ENCODE results near the gene SLC25A19. TPM values are rescaled to one million over a fixed set of nuclear protein-coding genes. Genes with fewer than 3 reads are reported as not detected.

SLC25A19 gene
- total and polyA plus RNA-seq, 2 donors (not counting 1 experiment from before 2014, with no cell fraction given) = 5.1 to 9.7 TPM

GRCh38 chr17:75315541-75316243 is 26.5 kb upstream of the SLC25A19 start:
- H3K9me3 ChIP-seq (ENCODE audit: control insufficient read depth, insufficient read depth, low read depth, low read length) = no peaks in the 10 kb centered on the region
- no peaks in the 10 kb centered on the region for H4K20me1 ChIP-seq (ENCODE audit: control insufficient read depth, extremely low read depth, insufficient read depth, low read length)
- no peak overlapping the region for H2AFZ ChIP-seq (ENCODE audit: low read length)
- no peak overlapping the region for H3K4me3 ChIP-seq (replicated peaks in 1 of 4; ENCODE audit: control extremely low read depth in 1 of 4, insufficient read depth in 1 of 4, low read depth in 3 of 4, low read length in 4 of 4)
- H3K27ac ChIP-seq (ENCODE audit: insufficient read depth, low read length) = no peak overlapping the region
- peak in 1 of 2 donors; percentile 67 for DNase-seq (ENCODE audit: low read depth in 2 of 2)
- H3K9ac ChIP-seq (ENCODE audit: insufficient read depth, low read length) = peak overlapping the region; percentile 16
- H3K4me2 ChIP-seq (ENCODE audit: extremely low read depth, insufficient read depth, low read length) = peak overlapping the region; percentile 13
- H3K27me3 ChIP-seq (ENCODE audit: control insufficient read depth, insufficient read depth, low read length) = no peaks in the 10 kb centered on the region
- peaks cover 9% of the 10 kb centered on the region for H3K36me3 ChIP-seq (ENCODE audit: control insufficient read depth, insufficient read depth, low read length)
- H3K79me2 ChIP-seq (ENCODE audit: control insufficient read depth, insufficient read depth, low read length) = no peaks in the 10 kb centered on the region
- TF ChIP-seq CTCF (conservative IDR thresholded peaks at IDR 0.05 in 1 of 2, IDR thresholded peaks at IDR 0.05 in 1 of 2; ENCODE audit: low read depth in 1 of 2, low read length in 2 of 2) = no peak
- TF ChIP-seq EZH2 (IDR thresholded peaks at IDR 0.05; ENCODE audit: low read length, missing control alignments) = no peak
- H3K4me1 ChIP-seq (ENCODE audit: control insufficient read depth, extremely low read depth, insufficient read depth, low read length) = peaks cover 8% of the 10 kb centered on the region

- no peaks in the 10 kb centered on the region for H3K9me3 ChIP-seq (ENCODE audit: control insufficient read depth, insufficient read depth, low read depth, low read length)
- H3K4me2 ChIP-seq (ENCODE audit: extremely low read depth, insufficient read depth, low read length) = no peak overlapping the region
- no peaks in the 10 kb centered on the region for H3K27me3 ChIP-seq (ENCODE audit: control insufficient read depth, insufficient read depth, low read length)
- no peak for DNase-seq (ENCODE audit: low read depth in 2 of 2)
- peaks cover 8% of the 10 kb centered on the region for H3K4me1 ChIP-seq (ENCODE audit: control insufficient read depth, extremely low read depth, insufficient read depth, low read length)
- H3K4me3 ChIP-seq (replicated peaks in 1 of 4; ENCODE audit: control extremely low read depth in 1 of 4, insufficient read depth in 1 of 4, low read depth in 3 of 4, low read length in 4 of 4) = no peak overlapping the region
- peaks cover 6% of the 10 kb centered on the region for H3K36me3 ChIP-seq (ENCODE audit: control insufficient read depth, insufficient read depth, low read length)
- H3K79me2 ChIP-seq (ENCODE audit: control insufficient read depth, insufficient read depth, low read length) = no peaks in the 10 kb centered on the region
- no peak overlapping the region for H3K9ac ChIP-seq (ENCODE audit: insufficient read depth, low read length)
- no peaks in the 10 kb centered on the region for H4K20me1 ChIP-seq (ENCODE audit: control insufficient read depth, extremely low read depth, insufficient read depth, low read length)
- no peak overlapping the region for H2AFZ ChIP-seq (ENCODE audit: low read length)
- TF ChIP-seq CTCF (conservative IDR thresholded peaks at IDR 0.05 in 1 of 2, IDR thresholded peaks at IDR 0.05 in 1 of 2; ENCODE audit: low read depth in 1 of 2, low read length in 2 of 2) (no peak), EZH2 (IDR thresholded peaks at IDR 0.05; ENCODE audit: low read length, missing control alignments) (no peak)
- no peak overlapping the region for H3K27ac ChIP-seq (ENCODE audit: insufficient read depth, low read length)
These were observed 24.8 kb upstream of the SLC25A19 start for GRCh38 chr17:75313941-75314551.

- Histone ChIP-seq H3K4me1 (ENCODE audit: control insufficient read depth, extremely low read depth, insufficient read depth, low read length) (no peaks in the 10 kb centered on the region), H3K36me3 (ENCODE audit: control insufficient read depth, insufficient read depth, low read length) (no peaks in the 10 kb centered on the region), H3K4me3 (replicated peaks in 1 of 4; ENCODE audit: control extremely low read depth in 1 of 4, insufficient read depth in 1 of 4, low read depth in 3 of 4, low read length in 4 of 4) (no peak overlapping the region), H3K79me2 (ENCODE audit: control insufficient read depth, insufficient read depth, low read length) (no peaks in the 10 kb centered on the region), H3K27me3 (ENCODE audit: control insufficient read depth, insufficient read depth, low read length) (no peaks in the 10 kb centered on the region), H3K9me3 (ENCODE audit: control insufficient read depth, insufficient read depth, low read depth, low read length) (no peaks in the 10 kb centered on the region), H4K20me1 (ENCODE audit: control insufficient read depth, extremely low read depth, insufficient read depth, low read length) (no peaks in the 10 kb centered on the region), H3K9ac (ENCODE audit: insufficient read depth, low read length) (no peak overlapping the region), H3K4me2 (ENCODE audit: extremely low read depth, insufficient read depth, low read length) (no peak overlapping the region), H3K27ac (ENCODE audit: insufficient read depth, low read length) (no peak overlapping the region), H2AFZ (ENCODE audit: low read length) (no peak overlapping the region)
- TF ChIP-seq EZH2 (IDR thresholded peaks at IDR 0.05; ENCODE audit: low read length, missing control alignments) (no peak), CTCF (conservative IDR thresholded peaks at IDR 0.05 in 1 of 2, IDR thresholded peaks at IDR 0.05 in 1 of 2; ENCODE audit: low read depth in 1 of 2, low read length in 2 of 2) (no peak)
- no peak for DNase-seq (ENCODE audit: low read depth in 2 of 2)
These were observed 19.7 kb upstream of the SLC25A19 start for GRCh38 chr17:75308732-75309629.

All from fibroblast of lung (primary cell).